GM19463 (cell line): Measurements from ENCODE around the gene ANKRD65.
A peak's percentile ranks its signal among the peaks of the same experiment; 100 is the strongest.

Experiments used
- ATAC-seq: cut with Tn5 transposase; IDR thresholded peaks from one replicate; pipeline ENCODE4 v1.9.1; 2021; ENCODE audit warnings: mild to moderate bottlenecking, moderate library complexity; ENCODE audit not compliant: unreplicated experiment

The ANKRD65 gene

DNA sequence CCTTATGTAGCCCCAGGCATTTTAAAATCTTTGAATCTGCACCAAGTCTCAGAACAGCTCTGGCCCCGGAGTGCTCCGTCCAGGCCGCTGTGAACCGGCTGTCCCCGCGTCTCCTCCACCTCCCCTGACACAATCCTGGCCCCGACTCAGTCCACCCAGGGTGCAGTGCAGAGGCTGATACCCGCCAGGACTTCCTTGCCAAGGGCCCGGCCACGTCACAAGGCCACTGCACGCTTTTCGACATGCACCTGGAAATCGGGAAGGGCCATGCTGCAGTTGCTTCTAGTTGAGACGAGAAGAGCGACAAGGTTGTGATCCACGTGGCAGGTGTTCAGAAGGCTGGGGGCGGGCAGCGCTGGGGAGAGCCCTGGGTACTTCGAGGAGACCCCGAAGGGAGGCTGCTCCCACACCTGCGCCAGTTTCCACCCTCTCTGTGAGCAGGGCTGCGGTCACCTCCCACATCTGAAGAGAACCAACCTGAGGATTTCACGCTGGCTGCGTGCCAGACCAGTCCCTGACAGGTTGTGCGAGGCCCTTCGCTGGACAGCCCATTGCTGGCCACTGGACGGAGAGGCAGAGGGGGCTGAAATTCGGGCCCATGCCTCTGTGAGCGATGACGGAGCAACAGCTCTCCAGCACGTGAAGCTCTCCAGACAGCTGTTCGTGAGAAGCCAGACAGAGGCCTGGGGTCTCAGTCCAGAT, 21.1 kb upstream of the ANKRD65 start:
- ATAC-seq = no peak

DNA sequence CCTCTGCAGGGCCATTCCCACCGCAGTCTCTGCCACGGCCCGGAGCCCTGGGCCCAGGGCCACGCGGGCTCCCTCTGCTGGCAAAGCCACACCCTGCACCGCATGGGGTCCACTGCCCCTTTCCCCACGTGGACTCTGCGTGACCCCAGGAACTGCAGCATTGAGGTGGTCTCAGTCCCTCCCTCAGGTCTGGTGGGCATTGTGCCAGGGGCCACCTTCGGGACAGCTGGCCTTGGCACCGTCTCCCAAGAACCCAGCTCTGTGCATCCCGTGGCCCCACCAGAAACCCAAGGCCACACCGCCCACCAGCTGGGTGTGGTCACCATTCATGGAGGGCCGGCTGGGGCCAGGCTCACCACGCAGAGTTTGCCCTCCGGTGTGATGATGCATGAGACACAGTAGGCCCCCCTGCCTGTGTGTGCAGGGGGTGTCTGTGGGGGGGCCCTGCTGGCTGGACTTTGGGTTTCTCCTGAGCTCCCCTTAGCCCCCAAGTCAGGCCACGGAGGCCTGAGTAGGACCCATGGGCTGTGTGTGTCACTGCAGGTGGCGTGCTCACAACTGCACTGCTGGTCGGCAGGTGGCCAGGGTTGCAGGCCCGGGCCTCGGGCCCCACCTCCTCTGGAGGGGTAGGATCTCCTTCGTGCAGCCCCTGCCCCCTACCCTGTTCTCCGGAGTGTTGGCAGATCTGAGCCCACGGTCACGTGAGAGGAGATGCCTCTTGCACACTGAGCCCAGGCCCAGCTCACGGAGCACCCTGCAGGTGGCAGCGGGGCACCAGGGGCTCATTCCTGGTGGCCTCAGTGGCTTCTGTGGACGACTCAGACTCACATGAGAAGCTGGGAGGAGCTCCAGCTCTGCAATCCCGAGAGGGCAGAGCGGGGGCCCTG, 20.2 kb upstream of the ANKRD65 start:
- ATAC-seq = no peak

DNA sequence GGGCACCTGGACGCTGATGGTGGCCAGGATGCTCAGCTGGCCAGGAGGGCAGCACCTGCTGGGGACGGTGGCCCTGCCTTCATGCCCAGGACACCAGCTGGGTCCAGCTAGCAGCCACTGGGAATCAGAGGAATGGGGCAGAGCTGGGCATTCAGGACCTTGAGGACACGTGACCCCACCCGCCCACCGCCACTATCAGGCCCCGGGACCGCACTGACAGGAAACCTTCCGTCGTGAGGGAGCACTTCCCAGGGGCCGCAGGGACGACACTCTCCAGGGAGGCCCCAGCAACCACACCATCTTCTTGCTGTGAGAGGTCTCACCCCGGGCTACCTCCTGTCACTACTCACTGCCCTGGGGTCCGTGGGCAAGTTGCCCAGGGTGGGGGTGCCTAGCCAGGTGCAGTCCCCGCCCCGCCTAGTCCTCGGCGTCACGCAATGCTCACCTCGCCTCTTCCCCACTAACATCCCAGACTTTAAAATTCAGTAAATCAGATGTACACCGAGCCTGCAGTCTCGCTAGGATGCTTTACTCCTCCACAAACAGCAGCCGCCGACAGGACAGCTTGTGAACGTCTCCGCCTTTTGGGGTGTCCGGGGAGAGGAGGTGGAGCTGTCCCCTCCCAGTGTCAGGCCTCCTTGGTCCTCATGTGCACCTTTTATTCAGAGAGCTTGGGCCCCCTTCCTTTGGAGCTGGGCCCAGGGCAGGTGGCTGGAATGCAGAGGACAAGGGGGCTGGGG, 19.4 kb upstream of the ANKRD65 start:
- no peak for ATAC-seq

DNA sequence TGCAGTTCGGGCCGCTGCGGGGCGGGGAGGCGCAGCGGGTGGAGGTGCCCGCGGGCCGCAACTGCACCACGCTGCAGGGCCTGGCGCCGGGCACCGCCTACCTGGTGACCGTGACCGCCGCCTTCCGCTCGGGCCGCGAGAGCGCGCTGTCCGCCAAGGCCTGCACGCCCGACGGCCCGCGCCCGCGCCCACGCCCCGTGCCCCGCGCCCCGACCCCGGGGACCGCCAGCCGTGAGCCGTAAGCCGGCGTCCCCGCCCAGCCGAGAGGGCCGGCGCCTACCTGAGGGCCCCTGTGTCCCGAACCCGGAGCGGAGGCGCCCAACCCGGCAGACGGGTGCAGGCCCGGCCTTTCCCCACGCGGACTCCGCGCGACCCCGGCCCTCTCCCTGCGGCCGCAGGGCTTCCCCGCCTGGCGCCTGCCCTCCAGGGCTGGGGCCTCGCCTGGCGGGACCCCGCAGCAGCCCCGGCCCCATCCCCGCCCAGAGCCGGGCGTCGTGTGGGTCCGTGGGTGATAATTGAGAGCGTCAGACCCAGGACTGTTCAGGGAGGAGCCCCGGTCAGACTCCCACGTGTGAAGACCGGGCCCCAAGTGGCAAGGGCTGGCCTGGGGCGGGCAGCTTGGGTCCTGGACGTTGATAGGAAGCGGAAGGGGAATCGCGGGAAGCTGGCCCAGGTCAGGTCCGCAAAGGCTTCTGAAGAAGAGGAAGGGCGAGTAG, 18.6 kb upstream of the ANKRD65 start:
- no peak for ATAC-seq

DNA sequence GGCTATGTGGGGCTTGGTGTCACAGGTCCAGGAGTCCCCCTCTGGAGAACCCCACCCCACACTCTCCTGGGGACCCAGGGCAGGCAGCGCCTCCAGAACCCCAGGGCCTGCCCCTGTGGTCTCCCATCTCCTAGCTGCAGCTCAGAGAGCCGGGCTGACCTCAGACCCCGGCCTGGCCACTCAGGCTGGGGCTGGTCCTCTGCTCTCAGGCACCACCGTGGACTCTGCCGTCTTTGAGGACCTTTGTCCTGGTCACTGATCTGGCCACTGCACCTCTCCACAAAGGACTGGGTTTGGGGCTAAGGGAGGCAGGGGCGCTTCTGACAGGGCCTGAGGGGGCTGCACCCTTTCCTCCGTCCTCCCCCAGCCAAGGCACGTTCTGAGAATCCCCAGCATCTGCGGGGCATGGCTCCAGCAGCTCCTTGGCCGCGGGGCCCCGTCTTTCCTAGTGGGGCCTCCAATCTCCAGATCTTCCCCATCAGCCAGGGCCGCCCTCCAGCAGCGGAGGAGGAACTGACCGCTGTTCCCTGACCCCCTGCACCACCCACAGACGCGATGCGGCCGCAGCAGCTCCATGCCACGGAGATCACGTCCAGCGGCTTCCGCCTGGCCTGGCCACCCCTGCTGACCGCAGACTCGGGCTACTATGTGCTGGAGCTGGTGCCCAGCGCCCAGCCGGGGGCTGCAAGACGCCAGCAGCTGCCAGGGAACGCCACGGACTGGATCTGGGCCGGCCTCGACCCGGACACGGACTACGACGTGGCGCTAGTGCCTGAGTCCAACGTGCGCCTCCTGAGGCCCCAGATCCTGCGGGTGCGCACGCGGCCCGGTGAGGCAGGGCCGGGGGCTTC, 17.7 kb upstream of the ANKRD65 start:
- ATAC-seq = no peak

DNA sequence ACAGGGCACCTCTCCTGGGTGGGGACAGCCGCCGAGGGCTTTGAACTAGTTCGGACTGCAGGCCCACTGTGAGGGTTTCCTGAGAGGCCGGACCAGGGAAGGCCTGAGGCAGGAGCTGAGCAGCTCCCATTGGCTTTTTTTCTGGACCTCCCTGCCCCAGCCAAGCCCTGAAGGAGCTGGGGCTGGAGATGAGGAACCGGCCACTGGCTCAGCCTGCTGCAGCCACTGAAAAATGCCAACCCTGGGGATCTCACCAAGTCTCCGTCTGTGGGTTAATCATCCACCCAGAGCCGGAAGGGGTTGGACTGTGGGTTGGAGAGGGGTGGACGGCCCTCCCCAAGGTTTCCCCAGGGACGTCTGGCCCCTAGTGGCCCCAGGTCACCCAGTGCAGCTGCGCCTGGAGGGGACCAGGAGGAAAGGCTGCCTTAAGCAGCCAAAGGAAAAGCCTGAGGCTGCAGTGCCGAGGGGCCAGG, 16.9 kb upstream of the ANKRD65 start:
- peak; percentile 38 for ATAC-seq

DNA sequence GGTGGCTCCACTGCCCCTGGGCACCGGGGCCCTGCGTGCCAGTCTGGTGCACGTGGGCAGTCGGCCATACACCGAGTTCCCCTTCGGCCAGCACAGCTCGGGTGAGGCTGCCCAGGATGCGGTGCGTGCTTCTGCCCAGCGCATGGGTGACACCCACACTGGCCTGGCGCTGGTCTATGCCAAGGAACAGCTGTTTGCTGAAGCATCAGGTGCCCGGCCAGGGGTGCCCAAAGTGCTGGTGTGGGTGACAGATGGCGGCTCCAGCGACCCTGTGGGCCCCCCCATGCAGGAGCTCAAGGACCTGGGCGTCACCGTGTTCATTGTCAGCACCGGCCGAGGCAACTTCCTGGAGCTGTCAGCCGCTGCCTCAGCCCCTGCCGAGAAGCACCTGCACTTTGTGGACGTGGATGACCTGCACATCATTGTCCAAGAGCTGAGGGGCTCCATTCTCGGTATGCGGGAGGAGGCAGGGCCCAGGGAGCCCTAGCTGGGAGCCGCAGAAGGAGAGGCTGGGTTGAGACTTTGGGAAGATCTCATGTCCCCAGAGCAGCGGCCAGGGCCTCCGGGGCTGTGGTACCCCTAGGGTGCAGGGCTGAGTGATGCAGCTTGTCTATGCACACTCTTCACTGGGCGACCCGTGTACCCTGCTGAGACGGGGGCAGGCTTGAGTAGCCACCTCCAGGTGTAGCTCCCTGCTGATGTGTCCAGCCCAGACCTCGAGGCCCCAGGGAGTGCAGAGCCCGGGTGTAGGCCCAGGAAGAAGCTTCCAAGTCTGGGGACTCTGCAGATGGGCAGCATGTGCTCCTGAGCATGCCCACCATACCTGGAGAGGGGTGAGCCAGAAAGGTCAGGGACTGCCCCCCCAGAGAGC, 16.2 kb upstream of the ANKRD65 start:
- ATAC-seq = no peak

DNA sequence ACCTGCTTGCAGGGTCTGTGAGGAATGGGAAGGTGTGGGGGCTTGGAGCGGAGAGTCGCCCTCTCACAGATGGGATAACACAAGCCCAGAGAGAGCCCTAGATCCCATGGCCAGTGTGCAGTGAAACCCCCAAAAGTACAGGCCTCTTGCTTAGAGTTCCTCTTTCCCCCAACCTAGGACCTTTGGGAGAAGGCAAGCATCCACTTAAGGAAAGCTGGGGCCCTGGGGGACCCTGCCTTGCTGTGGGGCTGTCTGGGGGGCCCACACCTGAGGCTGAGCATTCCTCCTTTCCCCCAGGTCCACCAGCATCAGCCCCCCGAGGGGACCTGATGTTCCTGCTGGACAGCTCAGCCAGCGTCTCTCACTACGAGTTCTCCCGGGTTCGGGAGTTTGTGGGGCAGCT, 15.6 kb upstream of the ANKRD65 start:
- ATAC-seq = no peak

DNA sequence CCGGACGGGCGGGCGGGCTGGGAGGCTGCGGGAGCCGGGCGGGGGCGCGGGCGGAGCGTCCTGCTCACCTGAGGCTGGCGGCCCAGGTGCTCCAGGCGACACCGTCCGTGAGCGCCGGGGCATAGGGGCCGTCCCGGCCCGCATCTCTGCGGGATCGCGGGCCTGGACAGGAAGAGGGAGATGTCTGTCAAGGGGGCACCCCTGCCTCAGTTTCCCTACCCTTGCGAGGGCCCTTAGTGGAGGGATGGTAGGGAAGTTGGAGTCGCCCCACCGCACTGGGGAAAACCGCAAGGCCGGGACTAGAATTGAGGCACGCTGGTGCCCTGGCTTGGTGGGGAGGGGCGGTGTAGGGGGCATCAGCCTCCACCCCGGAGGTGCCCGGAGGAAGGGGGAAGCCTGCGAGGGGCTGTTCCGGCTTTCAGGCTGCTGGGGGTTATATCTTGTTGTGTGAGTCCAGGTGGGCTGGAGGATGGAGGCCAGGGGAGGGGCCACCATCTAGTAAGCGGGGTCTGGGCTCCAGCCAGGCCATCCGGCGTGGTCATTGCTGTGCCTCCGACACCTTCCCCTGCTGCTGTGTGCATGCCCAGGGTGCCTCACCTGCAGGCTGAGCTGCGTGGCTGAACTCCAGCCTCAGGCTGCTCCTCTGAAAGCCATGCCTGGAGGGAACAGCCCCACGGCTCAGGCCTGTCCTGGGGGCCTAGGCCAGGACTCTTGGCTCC, 15.0 kb upstream of the ANKRD65 start:
- ATAC-seq = no peak

DNA sequence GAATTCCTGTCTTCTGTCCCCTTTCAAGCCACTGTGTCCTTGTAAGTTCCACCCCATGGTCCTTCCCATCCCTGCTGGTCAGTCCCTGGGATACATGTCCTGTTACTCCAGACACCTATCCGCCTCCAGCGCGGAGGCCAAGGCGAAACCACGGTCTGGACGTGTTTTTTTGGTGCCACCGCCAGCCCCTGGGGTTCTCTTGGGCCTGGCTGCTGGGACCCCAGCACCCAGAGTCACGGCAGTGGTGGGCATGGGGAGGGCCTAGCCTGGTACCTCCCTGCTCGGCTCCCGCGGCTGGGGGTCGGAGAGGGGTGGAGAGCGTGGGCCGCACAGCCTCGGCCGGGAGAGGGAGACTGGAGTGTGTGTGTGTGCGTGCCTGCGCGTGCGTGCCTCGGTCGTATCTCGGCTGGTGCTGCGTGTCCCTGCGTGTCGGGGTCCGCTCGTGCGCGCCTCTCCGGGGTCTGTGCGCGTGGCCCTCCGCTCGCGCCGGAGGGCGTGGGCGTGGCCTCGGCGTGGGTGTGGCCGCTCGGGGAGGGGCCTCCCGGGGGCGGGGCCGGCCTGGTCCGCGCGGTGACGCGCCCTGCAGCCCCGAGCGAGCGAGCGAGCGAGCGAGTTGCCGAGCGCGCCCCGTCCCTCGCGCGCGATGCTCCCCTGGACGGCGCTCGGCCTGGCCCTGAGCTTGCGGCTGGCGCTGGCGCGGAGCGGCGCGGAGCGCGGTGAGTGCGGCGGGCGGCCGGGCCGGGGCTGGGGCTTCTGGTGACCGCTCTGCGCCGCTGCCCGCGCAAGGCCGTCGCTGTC, 14.2 kb upstream of the ANKRD65 start, which contains the start of gene VWA1:
TSS of gene VWA1 (plus strand) at position 585 of the 798 bp plus-strand sequence. CDS start at position 644, 59 bp downstream.
- ATAC-seq = peak; percentile 46

DNA sequence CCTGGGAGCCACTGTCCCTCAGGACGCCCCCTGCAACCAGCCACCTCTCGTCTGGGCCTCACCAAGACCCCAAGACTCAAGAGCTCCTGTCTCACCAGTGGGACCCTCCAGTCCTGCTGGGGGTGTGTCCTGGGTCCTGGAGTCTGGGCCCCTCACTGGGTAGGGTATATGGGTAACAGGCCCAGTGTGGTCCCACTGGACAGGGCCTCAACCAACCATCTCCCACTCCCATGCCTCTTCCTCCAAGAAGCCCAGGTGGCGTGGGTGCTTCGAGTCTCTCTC, 13.7 kb upstream of the ANKRD65 start:
- no peak for ATAC-seq

DNA sequence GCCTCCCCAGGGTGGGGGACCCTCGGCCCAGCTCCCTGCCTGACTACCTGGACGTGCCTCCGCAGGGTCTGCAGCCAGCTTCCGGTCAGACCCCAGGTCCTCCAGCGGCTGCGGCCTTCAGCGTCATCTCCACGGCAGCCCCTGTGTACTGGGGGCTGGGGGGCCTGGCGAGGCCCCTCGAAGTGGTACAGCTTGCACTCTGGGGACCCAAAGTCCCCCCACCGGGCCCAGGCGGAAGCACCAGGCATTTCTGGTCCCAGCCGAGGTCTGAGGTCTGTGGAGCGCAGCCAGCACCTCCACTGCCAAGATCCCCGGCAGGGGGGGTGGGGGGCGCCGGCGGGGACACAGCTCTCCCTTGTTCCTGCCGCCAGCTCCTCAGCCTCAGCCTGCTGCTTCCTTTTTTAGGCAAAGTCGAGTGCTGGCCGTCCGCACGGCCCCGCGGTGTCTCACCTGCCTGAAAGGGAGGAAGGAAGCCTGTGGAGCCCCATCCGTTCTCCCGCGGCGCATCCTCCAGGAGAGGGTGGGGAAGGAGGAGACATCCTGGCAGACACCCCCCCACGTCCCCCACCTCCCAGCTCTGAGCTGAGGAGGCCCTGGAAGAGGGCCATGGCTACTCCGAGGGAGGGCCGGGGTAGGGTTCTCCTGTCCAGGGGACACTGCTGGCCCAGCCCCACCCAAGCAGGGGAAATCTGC, 13.2 kb upstream of the ANKRD65 start:
- ATAC-seq = no peak

DNA sequence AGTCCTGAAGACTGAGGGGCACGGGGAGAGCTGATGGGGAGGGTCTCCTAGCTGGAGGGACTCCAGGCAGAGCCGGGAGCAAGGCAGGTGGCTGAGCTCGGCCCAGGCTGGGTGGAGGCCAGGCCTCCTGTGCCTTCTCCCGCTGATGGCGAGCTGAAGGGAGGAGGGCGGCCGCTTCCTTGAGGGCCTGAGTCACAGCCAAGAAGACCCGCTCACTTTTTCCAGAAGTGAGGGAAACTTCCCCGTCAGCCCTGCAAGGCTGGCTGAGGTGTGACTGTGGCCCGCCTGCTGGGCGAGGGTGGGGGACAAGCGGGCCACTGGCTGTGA, 12.7 kb upstream of the ANKRD65 start:
- ATAC-seq = no peak

DNA sequence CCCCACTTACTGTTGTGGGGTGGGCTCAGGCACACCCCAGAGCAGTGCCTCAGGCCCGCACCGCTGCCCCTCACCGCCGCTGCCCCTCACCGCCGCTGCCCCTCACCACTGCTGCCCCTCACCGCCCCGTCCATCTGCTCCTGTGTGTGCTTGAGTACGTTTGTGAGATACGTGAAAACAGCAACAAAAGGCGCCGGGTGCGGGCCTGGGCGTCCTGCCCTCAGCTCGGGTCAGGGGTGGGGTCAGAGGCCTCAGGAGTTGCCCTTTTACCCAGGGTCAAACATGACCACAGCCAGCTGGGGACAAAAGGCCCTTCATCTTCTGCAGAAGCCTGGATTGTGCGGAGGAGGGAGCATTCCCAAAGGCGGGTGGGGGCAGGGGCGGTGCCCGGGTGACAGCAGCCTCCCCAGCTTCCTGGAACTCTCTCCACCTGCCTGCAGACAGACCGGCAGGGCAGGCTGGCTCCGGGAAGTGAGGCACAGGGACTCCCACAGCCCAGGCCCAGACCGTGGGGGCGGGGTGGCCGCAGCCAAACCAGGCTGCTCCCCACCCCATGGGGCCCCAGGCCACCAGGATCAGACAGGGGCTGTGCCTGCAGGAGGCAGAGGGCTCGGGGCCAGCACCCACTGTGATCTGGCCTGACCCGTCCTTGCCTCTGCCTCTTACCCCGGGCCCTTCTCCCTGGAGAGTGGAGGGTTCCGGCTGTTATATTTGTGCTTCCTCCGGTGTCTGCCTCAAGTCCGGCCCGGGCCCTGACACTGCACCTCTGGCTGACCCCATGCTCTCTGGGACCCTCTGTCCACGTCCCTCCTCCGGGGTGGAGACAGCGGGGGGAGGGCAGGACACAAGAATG, 12.1 kb upstream of the ANKRD65 start:
- ATAC-seq = no peak

DNA sequence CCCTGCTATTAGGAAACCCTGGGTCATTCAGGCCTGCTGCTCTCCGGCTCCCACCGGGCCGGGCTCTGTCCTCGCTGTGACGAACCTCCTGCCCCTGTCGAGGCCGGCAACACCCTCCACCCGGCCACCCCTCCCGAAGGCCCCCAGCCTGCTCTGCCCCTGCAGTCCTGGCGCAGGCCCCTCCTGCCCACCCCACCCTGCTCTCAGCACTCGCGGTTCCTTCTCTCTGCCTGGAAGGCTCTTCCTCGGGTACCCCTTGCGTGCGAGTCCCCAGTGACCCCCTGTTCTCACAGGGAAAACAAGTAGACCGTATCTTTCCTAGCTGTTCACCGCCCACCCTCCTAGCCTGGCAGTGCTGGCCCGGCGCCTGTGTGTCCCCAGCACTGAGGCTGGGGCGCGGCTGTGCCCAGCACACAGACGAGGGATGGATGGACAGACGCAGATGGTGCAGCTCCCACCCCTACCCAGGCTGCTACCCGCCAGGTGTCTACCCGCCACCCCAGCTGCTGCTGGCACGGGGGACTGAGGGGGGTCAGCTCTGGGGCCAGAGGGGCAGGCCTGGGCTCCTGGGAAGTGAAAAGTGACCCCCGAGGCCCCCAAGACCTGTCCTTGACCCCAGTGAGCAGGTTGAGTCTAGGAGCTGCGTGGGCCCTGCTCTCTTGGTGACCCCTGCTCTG, 11.3 kb upstream of the ANKRD65 start:
- no peak for ATAC-seq

DNA sequence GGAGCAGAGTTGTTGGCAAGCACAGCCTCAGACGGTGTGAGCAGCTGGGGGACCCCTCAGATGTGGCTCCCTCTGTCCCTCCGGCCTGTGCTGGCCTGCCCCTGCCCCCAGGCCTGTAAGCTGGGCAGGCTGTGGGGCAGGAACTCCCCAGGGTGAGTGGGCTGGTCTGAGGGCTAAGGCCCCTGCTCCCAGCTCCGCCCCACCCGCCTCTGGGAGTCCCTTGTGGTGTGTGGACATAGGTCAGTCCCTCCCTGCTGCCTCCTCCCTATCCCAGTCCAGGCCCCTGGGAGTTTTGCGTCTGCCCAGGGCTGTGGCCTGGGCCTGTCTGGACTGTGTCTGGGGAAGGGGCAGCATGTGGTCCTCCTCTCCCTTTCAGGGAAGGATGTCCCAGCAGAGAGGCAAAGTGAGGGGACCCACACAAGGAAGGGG, 10.8 kb upstream of the ANKRD65 start:
- no peak for ATAC-seq
